ENCODE measurements around the gene PPID. TPM values are rescaled to one million over a fixed set of nuclear protein-coding genes. Genes with fewer than 3 reads are reported as not detected.

PPID gene
- total RNA-seq, 1 donor from 2014 or later = 58.5 TPM

Other genes with a start within 250 kb of the PPID start
- not detected in 2 replicates for gene RXFP1, start 201.5 kb downstream of the PPID start, total RNA-seq
- 16.0 and 17.0 TPM in 2 replicates for gene C4orf46, start 51.5 kb downstream of the PPID start, total RNA-seq
- gene ETFDH, start 51.1 kb downstream of the PPID start, total RNA-seq = 21.6 and 23.8 TPM in 2 replicates
- 10.5 and 11.9 TPM in 2 replicates for gene FNIP2, start 45.6 kb upstream of the PPID start, total RNA-seq

Measured in activated T-helper 2 cell treated with anti-CD3 and anti-CD28 coated beads, Interferon-gamma antibody, Interleukin-2, Interleukin-4, amounts not matched to agents 10 μg/mL and 5 μg/mL and 100 μg/mL, durations not matched to agents 14 hours and 24 hours and 36 hours (primary cell).